ENCODE measurements around the gene LGR5. TPM values are rescaled to one million over a fixed set of nuclear protein-coding genes. Genes with fewer than 3 reads are reported as not detected.
"Not testable (repeated sequence)": the region's sequence is repeated elsewhere in the genome, so short reads cannot be mapped to it uniquely, and the experiment has no call there.

LGR5 gene
- total RNA-seq, 3 donors from 2014 or later = not detected

DNA sequence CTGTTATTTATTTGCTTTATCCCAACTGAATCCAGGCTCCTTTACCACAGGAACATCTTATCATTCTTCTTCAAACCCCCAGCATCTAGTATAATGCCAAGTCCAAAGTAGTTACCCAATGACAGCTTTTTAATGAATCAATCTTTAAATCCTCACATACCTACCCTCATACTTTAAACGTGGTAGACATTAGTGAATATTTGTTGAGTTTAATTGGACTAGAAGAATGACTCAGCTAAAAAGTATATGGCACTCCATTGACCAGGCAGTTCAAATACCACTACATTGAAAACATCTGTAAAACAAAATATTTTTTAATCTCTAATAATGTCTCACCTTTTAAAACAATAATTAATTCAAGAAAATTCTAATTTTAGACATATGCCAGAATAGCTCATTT is 125.9 kb downstream of the LGR5 start:
- Mint-ChIP-seq H3K36me3 (ENCODE audit: insufficient read depth) (no peaks in the 10 kb centered on the region), H3K27me3 (ENCODE audit: low read depth) (peaks cover 13% of the 10 kb centered on the region), H3K4me1 (ENCODE audit: low read depth) (no peaks in the 10 kb centered on the region), H3K9me3 (no peaks in the 10 kb centered on the region), H3K4me3 (no peak overlapping the region)
- no peak for DNase-seq
- no peak for ATAC-seq

DNA sequence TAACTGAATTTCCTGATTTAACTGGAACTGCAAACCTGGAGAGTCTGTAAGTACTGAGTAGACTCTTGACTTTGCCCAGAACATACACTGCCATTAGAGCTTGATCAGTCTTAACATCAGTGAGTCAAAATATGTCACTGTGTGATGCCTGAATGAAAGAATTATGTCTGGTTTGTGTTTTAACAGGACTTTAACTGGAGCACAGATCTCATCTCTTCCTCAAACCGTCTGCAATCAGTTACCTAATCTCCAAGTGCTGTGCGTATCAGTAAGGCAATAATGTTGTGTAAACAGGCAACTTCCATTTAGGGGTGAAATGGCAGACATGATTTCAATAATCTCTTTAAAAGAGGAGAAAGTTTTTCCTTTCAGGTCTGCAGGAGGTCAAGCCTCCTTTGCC is 127.1 kb downstream of the LGR5 start:
- Mint-ChIP-seq H3K4me3 (no peak overlapping the region), H3K4me1 (ENCODE audit: low read depth) (no peaks in the 10 kb centered on the region), H3K9me3 (no peaks in the 10 kb centered on the region), H3K36me3 (ENCODE audit: insufficient read depth) (no peaks in the 10 kb centered on the region), H3K27me3 (ENCODE audit: low read depth) (peaks cover 13% of the 10 kb centered on the region)
- DNase-seq = no peak
- no peak for ATAC-seq

DNA sequence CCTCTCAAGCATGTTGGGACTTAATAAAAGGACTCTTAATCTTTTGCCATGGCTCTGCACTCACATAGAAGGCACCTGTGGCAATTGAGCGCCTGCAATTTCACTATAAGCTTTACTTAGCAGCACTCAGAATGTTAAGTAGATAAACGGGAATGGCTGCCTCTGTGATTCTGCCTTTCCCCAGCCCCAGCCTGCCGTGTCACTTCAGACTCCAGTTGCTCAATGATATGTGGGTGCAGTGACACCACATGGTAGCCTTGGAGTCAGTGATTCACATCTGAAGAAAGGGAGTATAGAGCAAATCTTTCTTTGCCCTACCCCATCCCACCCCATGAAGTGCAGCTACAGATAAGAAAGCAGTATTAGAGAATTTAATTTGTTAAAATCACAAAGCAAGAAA is 127.9 kb downstream of the LGR5 start:
- DNase-seq (no peak), ATAC-seq (no peak)
- Mint-ChIP-seq H3K36me3 (ENCODE audit: insufficient read depth) (no peaks in the 10 kb centered on the region), H3K27me3 (ENCODE audit: low read depth) (peaks cover 18% of the 10 kb centered on the region), H3K9me3 (no peaks in the 10 kb centered on the region), H3K4me1 (ENCODE audit: low read depth) (no peaks in the 10 kb centered on the region), H3K4me3 (no peak overlapping the region)

DNA sequence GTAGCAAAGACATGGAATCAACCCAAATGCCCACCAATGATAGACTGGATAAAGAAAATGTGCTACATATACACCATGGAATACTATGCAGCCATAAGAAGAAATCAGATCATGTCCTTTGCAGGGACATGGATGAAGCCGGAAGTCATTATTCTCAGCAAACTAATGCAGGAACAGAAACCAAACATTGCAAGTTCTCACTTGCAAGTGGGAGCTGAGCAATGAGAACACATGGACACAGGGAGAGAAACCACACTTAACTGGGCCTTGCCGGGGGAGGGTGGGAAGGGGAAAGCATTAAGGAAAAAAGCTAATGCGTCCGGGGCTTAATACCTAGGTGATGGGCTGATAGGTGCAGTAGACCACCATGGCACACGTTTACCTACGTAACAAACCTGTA is 130.3 kb downstream of the LGR5 start:
- H3K4me3 Mint-ChIP-seq; ATAC-seq; H3K9me3 Mint-ChIP-seq; DNase-seq; H3K4me1 Mint-ChIP-seq (ENCODE audit: low read depth); H3K36me3 Mint-ChIP-seq (ENCODE audit: insufficient read depth): not testable (repeated sequence)
- peaks cover 19% of the 10 kb centered on the region for H3K27me3 Mint-ChIP-seq (ENCODE audit: low read depth)

DNA sequence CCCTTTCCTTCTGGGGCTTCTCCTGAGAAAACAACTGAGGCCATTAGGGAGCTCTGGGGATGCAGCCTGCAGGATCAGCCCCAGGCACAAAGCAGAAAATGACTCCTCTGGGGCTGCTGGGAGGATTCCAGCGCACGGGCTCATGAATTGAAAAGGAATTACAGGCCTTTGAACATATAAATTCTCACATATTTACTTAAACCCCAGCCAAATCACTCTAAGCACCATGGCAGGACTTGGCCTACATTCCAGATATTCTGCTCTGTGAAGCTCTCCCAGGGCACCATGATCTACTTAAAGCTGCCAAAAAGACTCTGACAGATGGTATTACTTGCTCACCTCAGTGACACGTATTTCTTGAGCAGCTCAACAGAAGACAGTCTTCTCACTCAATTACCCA is 136.9 kb downstream of the LGR5 start:
- Mint-ChIP-seq H3K4me3 (no peak overlapping the region), H3K4me1 (ENCODE audit: low read depth) (peaks cover 2% of the 10 kb centered on the region), H3K27me3 (ENCODE audit: low read depth) (peaks cover 6% of the 10 kb centered on the region), H3K36me3 (ENCODE audit: insufficient read depth) (no peaks in the 10 kb centered on the region), H3K9me3 (no peaks in the 10 kb centered on the region)
- ATAC-seq (no peak), DNase-seq (no peak)

DNA sequence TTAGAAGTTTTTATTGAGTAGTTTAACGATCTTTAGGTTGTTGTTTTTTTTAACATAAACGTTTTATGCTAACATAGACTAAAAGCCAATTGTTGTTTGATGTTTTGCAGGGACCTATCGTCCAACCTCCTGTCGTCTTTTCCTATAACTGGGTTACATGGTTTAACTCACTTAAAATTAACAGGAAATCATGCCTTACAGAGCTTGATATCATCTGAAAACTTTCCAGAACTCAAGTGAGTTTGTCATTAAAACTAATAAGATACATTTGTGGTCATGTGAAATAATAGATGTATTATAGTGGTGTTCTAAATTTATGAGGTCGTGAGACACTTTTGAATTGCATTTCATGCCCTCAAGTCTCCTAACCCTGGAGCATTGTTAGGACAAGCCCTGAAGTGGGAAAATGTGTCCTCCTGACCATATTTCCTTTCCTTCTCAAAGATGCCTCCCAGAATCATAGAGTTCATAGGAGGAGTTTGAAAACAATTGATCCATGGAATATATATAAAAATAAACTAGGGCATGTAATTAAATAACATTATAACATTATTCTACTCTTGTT is 139.2 kb downstream of the LGR5 start:
- Mint-ChIP-seq H3K27me3 (ENCODE audit: low read depth) (peaks cover 1% of the 10 kb centered on the region), H3K4me3 (no peak overlapping the region), H3K4me1 (ENCODE audit: low read depth) (no peaks in the 10 kb centered on the region), H3K36me3 (ENCODE audit: insufficient read depth) (no peaks in the 10 kb centered on the region), H3K9me3 (no peaks in the 10 kb centered on the region)
- no peak for ATAC-seq
- DNase-seq = no peak

DNA sequence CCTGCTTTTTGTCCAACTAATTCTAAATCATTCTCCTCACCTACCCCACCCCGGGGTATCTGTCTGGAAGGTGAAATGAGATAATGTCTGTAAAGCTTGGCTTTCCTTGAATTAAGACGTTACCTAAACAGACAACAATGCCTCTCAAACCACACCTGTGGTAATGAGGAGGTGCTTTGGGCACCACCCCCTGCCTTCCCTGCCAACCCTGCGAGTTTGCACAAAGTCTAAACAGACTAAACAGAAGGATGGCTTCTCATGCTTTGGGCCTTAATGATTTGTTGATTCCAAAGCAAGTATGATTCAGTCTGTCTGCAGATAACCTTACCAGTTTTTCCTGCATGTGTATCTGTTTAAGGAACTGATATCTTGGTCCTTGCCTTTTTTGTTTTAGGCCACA is 141.6 kb downstream of the LGR5 start:
- H3K4me3 Mint-ChIP-seq = no peak overlapping the region
- ATAC-seq (no peak), DNase-seq (no peak)
- H3K27me3 Mint-ChIP-seq (ENCODE audit: low read depth) = no peaks in the 10 kb centered on the region
- H3K9me3 Mint-ChIP-seq = no peaks in the 10 kb centered on the region
- no peaks in the 10 kb centered on the region for H3K4me1 Mint-ChIP-seq (ENCODE audit: low read depth)
- no peaks in the 10 kb centered on the region for H3K36me3 Mint-ChIP-seq (ENCODE audit: insufficient read depth)

DNA sequence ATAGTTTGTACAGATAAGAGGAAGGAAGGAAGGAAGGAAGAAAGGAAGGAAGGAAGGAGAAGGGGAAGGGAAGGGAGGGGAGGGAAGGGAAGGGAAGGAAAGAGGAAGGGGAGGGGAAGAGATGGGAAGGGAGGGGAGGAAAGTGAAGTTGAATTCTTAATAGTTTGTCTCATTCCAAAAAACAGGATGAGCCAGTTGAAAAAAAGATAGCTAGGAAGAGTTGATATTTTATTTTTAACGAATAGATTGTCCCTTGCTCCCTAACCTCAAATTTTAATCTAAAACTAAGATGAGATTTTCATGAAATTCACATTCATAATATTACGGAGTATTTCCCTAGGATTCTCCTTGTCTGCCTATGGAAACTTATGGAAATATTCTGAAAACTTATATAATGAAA is 143.3 kb downstream of the LGR5 start:
- Mint-ChIP-seq H3K36me3 (ENCODE audit: insufficient read depth) (no peaks in the 10 kb centered on the region), H3K27me3 (ENCODE audit: low read depth) (no peaks in the 10 kb centered on the region), H3K9me3 (no peaks in the 10 kb centered on the region), H3K4me3 (no peak overlapping the region), H3K4me1 (ENCODE audit: low read depth) (no peaks in the 10 kb centered on the region)
- DNase-seq = no peak
- ATAC-seq = no peak

DNA sequence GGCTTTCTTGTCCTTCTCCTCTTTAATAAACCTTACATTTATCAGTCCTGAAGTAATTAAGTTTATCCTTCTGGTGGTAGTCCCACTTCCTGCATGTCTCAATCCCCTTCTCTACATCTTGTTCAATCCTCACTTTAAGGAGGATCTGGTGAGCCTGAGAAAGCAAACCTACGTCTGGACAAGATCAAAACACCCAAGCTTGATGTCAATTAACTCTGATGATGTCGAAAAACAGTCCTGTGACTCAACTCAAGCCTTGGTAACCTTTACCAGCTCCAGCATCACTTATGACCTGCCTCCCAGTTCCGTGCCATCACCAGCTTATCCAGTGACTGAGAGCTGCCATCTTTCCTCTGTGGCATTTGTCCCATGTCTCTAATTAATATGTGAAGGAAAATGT is 144.8 kb downstream of the LGR5 start:
- H3K36me3 Mint-ChIP-seq (ENCODE audit: insufficient read depth) = no peaks in the 10 kb centered on the region
- DNase-seq = no peak
- ATAC-seq = no peak
- no peaks in the 10 kb centered on the region for H3K9me3 Mint-ChIP-seq
- H3K27me3 Mint-ChIP-seq (ENCODE audit: low read depth) = peaks cover under 1% of the 10 kb centered on the region
- no peak overlapping the region for H3K4me3 Mint-ChIP-seq
- H3K4me1 Mint-ChIP-seq (ENCODE audit: low read depth) = no peaks in the 10 kb centered on the region

DNA sequence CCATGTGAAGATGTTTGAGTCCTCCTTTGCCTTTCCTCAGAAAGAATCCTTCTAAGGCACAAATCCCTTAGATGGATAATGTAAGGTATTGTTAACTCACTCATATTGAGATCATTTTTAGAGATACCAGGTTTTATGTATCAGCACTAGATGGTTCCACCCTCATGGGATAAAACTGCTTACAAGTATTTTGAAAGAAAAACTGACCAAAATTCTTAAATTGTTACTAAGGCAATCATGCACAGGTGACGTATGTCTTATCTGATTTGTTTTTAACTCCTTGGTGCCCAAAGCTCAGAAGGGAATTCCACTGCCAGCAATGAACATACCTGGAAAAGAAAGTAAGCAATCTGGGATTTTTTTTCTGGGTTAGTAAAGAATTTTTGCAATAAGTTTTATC is 145.6 kb downstream of the LGR5 start:
- Mint-ChIP-seq H3K9me3 (no peaks in the 10 kb centered on the region), H3K4me1 (ENCODE audit: low read depth) (no peaks in the 10 kb centered on the region), H3K36me3 (ENCODE audit: insufficient read depth) (no peaks in the 10 kb centered on the region), H3K4me3 (no peak overlapping the region), H3K27me3 (ENCODE audit: low read depth) (peaks cover 6% of the 10 kb centered on the region)
- ATAC-seq (no peak), DNase-seq (no peak)

DNA sequence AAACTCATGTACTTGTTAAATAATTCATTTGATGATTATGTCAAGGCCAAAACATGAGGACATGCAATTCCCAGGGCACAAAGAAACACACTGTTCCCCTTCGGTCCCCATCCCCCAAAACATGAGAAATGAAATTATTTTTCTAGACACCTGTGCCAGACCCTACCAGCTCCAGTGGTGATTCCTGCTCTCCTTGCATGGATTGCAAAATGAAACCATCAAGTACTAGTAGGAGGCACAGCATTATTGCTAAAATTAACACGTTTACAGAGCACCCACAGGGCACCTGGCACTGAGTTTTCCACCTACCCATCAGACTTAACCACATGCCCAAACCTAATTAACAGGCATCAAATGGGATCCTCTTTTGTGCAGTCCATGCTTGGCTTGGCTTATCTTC is 147.4 kb downstream of the LGR5 start:
- no peak for ATAC-seq
- no peaks in the 10 kb centered on the region for H3K9me3 Mint-ChIP-seq
- peaks cover 15% of the 10 kb centered on the region for H3K27me3 Mint-ChIP-seq (ENCODE audit: low read depth)

DNA sequence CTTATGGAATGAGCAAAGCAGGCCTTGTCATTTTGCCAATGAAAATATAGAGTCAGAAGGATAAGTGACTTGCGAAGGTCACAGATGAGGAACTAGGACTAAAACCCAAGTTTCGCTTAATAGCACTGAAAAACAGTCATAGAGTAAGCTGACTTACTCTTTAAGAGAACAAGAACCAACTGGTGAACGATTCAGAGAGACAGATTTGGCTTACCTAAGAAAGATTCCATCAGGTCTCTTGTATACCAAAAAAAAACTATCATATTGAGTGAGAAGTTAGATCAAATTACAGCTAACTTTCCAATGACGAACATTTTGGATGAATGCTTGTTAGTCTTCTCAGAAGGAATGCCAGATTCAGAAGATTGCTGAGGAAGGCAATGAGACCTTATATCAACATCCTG is 149.9 kb downstream of the LGR5 start:
- Mint-ChIP-seq H3K9me3 (no peaks in the 10 kb centered on the region), H3K27me3 (ENCODE audit: low read depth) (peaks cover 27% of the 10 kb centered on the region), H3K4me3 (no peak overlapping the region), H3K4me1 (ENCODE audit: low read depth) (no peaks in the 10 kb centered on the region), H3K36me3 (ENCODE audit: insufficient read depth) (no peaks in the 10 kb centered on the region)
- DNase-seq (no peak), ATAC-seq (no peak)

More for the DNA sequence above, 147.4 kb downstream of the LGR5 start:
- DNase-seq = no peak
- Mint-ChIP-seq H3K4me1 (ENCODE audit: low read depth) (no peaks in the 10 kb centered on the region), H3K36me3 (ENCODE audit: insufficient read depth) (no peaks in the 10 kb centered on the region), H3K4me3 (no peak overlapping the region)

DNA sequence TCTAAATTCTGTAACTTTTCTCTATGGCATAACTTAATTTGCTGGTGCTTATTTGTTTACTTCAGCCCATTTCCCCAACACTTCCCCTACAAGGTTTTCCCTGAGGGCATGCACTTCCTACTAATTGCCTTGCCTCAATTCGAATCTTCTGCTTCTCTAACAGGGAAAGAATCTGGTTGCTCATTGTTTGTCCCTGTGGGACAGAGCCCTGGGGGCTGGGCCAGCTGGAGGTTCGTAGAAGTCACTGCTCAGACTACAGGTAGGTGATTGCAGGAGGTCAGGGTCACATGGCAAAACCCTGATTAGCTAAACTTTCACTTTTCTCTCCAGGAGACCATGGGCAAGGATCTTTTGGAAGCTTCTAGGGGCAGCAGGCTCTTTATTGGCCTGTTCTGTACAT is 152.0 kb downstream of the LGR5 start:
- no peak for DNase-seq
- Mint-ChIP-seq H3K4me1 (ENCODE audit: low read depth) (no peaks in the 10 kb centered on the region), H3K27me3 (ENCODE audit: low read depth) (peaks cover 38% of the 10 kb centered on the region), H3K4me3 (no peak overlapping the region), H3K36me3 (ENCODE audit: insufficient read depth) (no peaks in the 10 kb centered on the region), H3K9me3 (no peaks in the 10 kb centered on the region)
- ATAC-seq = no peak

DNA sequence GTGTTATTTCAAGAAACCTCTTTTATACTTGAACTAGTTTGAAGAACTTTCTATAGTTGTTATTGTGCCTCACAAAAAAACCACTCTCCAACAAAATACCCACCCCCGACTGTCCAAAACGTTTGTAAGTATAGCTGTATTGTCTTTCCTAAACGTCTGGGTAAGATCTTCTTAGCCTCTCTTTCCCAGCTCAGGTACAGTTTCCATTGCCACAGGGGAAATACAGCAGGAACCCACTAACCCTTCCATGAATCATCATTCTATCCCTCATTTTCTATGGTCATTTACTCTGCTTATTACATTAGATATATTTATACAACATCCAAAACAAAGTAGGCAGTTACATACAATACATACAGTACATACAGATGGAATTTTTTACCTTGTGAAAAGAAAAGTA is 153.2 kb downstream of the LGR5 start:
- H3K4me3 Mint-ChIP-seq = no peak overlapping the region
- DNase-seq = no peak
- H3K4me1 Mint-ChIP-seq (ENCODE audit: low read depth) = no peaks in the 10 kb centered on the region
- no peak for ATAC-seq
- H3K27me3 Mint-ChIP-seq (ENCODE audit: low read depth) = peaks cover 42% of the 10 kb centered on the region
- no peaks in the 10 kb centered on the region for H3K36me3 Mint-ChIP-seq (ENCODE audit: insufficient read depth)
- no peaks in the 10 kb centered on the region for H3K9me3 Mint-ChIP-seq

DNA sequence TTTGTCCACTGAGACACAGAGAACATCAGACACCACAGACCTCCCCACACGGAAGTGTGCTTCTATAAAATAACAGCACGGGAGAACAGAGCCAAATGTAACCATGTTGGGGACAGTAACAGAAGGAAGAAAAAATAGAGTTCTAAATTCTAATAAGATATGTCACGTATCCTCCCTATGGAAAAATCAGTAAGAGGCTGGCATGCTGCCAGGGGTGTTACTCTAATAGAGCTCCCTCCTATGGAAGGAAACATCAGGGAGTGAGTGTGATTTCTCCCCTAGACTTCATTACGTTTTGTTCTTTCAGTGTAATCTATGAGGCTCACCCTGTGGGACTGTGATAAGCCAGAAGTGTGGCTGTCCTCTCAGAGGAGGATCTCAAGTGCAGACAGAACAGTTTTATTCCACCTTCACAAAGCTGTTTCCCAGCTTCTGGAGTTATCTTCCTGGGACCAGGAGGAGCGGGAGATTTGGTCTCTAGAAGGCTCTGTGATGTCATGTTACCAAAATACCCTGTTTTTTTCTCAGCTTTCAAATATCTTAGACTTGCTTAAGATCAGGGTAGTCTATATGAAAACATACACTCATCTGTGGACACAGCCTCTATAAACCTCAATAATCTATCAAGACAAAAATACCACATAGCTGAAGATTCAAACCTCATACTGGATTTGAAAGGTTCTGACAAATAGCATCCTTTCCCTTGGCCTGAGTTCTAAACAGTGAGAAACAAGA is 154.8 kb downstream of the LGR5 start:
- Mint-ChIP-seq H3K27me3 (ENCODE audit: low read depth) (peaks cover 41% of the 10 kb centered on the region), H3K9me3 (no peaks in the 10 kb centered on the region), H3K36me3 (ENCODE audit: insufficient read depth) (no peaks in the 10 kb centered on the region), H3K4me3 (no peak overlapping the region), H3K4me1 (ENCODE audit: low read depth) (no peaks in the 10 kb centered on the region)
- ATAC-seq (no peak), DNase-seq (no peak)
